GM18511 (cell line): ENCODE data around the gene FKBP15.

Experiments used
- ATAC-seq: cut with Tn5 transposase; IDR thresholded peaks from one replicate; pipeline ENCODE4 v1.9.1; 2021; ENCODE audit warnings: mild to moderate bottlenecking, moderate library complexity; ENCODE audit not compliant: unreplicated experiment

The FKBP15 gene

GRCh38 chr9:113183956-113184488 lies 37.1 kb downstream of the FKBP15 start:
- no peak for ATAC-seq

DNA sequence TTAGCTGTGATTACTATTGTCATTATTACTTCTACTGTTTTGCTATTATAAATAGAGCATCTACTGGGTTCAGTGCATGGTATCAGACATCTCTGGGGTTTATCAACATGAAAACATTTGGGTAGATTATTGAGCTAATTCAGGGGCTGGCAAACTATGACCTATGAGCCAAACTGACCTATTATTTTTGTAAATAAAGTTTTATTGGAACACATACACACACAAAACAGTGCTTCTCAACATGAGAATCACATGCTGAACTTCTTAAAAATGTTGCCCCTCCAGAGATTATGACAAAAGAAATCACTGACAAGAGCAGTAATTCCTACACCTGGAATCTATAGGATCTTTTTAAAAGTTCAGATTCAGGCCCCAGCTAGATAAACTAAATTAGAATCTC lies 39.9 kb downstream of the FKBP15 start:
- ATAC-seq, result no peak

- no peak for ATAC-seq
These were observed 41.2 kb downstream of the FKBP15 start for GRCh38 chr9:113179839-113180238.

GRCh38 chr9:113178087-113178486 lies 43.0 kb downstream of the FKBP15 start:
- ATAC-seq, result no peak

- ATAC-seq, result no peak
These were observed 43.8 kb downstream of the FKBP15 start for GRCh38 chr9:113177251-113177650.

GRCh38 chr9:113176803-113177202 lies 44.3 kb downstream of the FKBP15 start:
- no peak for ATAC-seq

DNA sequence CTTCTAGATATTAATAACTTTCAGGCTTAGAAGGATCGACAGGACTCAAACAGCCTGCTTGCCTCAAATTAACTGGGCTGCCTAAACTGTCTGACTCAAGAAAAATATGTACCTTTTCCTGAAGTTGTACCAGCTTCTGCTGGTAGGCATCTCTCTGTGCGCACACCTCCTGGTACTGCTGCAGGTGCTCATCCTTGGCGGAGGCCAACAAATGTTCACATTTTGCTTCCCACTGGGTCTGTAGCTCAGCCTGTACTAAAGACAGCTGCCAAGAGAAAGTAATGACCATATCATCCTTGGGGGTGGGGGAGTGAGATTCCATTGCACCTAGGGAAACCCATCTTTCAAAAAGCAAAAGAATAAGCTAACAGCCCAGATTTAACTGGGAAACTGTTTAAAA lies 47.7 kb downstream of the FKBP15 start:
- ATAC-seq, result no peak

DNA sequence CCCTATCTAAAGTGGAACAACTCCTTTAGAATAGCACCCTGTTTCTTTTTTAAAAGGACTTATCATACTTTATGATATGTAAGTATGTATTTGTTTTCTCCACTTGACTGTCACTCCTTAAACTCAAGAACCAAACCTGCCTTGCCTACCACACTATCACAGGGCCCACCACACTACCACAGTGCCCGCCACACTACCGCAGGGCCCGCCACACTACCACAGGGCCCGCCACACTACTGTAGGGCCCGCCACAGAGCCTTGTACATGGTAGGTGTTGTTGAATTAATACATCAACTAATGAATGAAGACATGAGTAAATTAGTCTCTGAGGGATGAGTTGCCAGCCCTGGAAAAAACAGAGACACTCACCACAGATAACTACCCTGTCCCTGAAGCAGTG lies 52.3 kb downstream of the FKBP15 start:
- no peak for ATAC-seq

DNA sequence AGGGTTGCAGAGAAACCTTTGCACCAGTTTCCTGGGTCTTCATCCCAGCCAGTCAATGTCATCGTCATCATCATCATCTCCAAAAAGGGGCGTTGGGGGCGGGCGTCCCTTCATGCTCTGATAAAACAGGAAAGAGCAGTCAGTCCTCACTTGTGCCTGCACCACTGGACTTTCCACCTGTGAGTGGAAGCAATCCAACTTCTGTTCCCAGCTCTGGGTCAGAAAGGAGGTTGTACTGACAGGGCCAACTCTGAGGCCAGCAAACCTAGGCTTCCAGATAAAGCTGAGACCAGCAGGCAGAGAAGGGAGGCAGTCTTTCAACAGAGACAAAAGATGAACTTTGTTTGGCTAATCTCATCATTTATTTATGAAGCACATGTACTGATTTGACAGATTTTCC lies 55.0 kb downstream of the FKBP15 start:
- ATAC-seq, result no peak

DNA sequence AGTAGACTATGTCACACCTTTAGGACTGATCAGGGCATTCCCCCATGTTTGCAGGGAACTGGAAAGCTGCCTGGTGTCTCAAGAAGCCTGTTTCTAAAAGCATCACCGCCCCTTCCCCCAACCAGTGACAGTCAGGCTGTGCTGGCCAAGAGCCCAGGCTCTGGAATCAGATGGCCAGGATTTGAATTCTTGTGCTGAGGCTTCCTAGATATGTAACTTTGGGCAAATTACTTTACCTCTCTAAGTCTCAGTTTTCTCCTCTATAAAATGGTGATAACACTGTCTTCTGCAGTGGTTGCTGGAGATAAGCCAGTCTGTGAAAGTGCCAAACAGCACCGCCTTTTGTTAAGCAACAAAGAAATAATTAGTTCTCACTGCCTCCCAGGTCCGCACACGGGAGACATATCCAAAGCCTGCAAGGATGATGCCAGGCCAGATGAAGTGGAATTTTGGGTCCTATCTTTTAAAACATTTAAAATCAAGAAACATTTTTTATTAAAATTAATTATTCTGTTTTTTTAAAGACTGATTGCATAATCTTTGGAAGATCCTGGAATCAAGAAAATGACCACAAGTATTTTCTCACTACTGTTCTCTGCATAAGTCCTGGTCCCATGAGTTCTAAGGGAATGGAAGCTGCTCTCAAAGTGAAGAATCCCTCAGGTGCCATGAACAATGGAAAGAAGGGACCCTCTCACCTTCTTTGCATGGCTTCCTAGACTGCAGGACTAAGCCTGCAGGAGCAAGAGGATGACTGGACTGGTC lies 56.4 kb downstream of the FKBP15 start:
- no peak for ATAC-seq

- ATAC-seq, result no peak
These were observed 58.1 kb downstream of the FKBP15 start for GRCh38 chr9:113163001-113163400.

DNA sequence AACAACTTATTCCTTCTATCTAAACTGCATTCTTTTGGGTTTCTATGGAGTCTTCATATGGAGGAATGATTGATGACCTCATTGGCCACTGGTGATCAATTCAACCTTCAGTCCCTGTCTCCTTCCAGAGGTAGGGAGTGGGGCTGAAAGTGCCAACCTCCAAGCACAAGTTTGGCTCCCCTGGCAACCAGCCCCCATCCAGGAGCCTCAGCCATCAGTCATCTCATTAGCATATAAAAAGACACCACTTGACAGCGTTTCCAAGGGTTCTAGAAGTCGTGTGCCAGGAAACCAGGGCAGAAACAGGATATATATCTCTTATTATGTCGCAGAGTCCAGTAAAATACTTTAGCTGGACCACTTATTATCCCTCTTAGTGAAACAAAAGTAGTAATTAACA lies 60.5 kb downstream of the FKBP15 start:
- ATAC-seq, result no peak

GRCh38 chr9:113158446-113158845 lies 62.6 kb downstream of the FKBP15 start:
- ATAC-seq, result no peak

DNA sequence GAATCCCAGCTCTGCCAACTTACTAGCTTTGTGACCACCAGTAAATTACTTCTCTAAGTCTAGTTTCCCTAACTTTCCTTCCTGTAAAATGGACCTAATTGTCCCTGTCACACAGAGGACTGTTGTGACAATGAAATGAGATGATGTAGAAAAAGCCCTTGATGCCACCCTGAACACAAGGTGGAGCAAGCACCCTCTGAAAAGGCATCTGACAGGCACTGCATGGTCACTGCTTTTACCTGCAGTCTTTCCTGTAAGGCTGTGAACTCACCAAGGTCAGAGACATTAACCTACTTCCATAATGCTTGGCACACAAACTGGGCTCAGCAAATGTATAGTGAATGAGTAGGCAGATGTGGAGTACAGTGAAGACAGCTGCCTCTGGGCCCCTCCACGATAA lies 64.2 kb downstream of the FKBP15 start:
- no peak for ATAC-seq

- ATAC-seq, result no peak
These were observed 65.0 kb downstream of the FKBP15 start for GRCh38 chr9:113155911-113156588.

DNA sequence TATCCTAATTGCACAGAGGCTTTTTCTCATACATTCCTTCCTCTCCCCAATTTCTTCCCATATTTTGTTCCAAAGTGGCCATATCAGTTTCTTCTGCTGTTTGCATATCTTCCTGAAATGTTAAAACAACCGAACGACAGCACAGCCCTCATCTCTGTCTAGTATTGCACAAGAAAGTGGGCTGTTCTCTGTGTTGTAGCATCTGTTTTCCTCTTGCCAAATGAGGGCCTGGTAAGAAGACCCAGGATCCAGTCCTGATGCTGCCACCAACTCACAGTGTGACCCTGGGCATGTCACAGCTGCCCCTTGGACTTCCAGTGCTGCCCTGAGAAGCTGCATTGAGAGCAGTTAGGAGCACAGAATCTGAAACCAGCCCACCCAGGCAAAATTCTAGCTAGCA lies 66.1 kb downstream of the FKBP15 start:
- no peak for ATAC-seq

DNA sequence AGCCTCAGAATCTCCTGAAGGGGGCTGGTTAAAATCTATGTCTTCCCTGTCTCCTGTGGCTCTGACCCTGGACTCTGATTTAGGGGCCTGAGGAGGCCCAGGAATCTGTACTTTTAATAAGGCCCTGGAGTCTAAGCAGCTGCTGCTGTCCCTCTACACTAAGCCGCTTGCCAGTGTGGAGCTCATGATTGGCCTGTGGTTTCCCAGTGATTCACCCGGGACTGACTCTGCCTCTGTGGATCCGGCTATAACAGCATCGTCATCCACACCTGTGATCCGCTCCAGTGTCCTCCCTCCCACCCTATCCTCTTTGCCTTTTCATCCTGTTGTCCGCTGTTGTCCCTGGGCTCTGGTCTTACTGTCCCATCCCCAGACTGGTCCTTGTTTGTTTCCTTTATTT lies 66.6 kb downstream of the FKBP15 start:
- ATAC-seq, result no peak

GRCh38 chr9:113153599-113153998 lies 67.5 kb downstream of the FKBP15 start:
- no peak for ATAC-seq

GRCh38 chr9:113152699-113153098 lies 68.4 kb downstream of the FKBP15 start:
- no peak for ATAC-seq

DNA sequence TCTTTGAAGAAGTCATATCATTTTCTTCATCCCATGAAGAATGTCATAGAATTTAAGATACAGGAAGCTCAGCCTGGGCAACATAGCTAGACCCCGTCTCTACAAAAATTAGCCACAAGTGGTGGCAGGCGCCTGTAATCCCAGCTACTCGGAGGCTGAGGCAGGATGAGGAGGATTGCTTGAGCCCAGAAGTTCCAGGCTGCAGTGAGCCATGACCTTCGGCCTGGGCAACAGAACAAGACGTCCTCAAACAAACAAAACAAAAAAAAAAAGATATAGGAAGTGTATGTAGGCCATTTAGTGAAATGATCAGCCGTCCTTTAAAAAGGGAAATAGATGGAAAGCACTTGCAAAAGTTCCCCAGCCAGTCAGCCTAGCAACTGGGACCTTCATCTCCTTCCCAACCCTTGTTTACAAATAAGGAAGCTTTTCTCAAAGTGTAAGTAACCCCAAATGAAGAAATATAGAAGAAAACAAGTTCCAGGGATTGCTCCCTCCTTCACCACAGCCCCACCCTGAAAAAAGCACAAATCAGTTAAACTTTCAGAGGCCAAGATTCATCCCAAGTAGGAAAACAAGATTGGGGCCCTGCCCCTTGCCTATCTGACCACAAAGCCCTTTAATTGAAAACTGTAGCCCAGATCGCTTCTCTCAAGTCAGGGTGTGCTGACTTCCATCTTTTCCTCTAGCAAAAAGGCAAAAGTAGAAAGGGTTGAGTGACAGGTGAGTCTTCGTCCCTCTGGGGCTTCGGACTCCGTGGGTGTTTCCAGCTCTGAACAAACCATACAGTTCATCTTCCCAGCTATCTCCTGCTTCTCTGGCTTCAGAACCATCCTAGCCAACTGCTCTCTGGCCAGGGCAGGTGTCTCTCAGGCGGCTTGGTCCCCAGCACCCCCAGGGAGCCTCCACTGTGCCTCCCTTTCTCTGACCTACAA lies 69.1 kb downstream of the FKBP15 start:
- ATAC-seq, result no peak
